Measurements from ENCODE around the gene TMEM256.
"Not testable (repeated sequence)": the region's sequence is repeated elsewhere in the genome, so short reads cannot be mapped to it uniquely, and the experiment has no call there.

Gene TMEM256

DNA sequence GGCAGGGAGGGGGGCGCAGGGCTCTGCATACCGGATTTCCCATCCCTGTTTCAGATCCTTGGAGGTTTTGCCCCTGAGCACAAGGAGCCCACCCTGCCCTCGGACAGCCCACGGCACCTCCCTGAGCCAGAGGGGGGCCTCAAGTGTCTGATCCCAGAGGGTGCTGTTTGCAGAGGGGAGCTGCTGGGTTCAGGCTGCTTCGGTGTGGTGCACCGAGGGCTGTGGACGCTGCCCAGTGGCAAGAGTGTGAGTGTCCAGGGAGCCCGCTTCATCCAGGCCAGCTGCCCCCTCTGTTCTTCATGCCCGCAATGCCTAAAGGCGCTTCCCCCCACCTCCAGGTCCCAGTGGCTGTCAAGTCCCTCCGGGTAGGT is 20.5 kb downstream of the TMEM256 start:
- no peak for DNase-seq

DNA sequence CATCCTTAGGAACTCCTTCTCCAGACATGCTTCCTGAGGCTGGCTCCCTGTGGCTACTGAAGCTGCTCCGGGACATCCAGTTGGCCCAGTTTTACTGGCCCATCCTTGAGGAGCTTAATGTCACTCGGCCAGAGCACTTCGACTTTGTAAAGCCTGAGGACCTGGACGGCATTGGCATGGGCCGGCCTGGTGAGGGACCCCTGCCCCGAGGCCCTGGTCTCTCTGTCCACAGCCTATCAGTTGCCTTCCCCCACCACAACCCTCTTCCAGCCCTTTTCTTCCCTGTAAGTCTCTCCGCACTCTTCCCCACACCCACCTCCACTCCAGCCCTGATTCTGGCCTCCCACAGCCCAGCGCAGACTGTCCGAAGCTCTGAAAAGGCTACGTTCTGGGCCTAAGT is 21.0 kb downstream of the TMEM256 start:
- no peak for DNase-seq

DNA sequence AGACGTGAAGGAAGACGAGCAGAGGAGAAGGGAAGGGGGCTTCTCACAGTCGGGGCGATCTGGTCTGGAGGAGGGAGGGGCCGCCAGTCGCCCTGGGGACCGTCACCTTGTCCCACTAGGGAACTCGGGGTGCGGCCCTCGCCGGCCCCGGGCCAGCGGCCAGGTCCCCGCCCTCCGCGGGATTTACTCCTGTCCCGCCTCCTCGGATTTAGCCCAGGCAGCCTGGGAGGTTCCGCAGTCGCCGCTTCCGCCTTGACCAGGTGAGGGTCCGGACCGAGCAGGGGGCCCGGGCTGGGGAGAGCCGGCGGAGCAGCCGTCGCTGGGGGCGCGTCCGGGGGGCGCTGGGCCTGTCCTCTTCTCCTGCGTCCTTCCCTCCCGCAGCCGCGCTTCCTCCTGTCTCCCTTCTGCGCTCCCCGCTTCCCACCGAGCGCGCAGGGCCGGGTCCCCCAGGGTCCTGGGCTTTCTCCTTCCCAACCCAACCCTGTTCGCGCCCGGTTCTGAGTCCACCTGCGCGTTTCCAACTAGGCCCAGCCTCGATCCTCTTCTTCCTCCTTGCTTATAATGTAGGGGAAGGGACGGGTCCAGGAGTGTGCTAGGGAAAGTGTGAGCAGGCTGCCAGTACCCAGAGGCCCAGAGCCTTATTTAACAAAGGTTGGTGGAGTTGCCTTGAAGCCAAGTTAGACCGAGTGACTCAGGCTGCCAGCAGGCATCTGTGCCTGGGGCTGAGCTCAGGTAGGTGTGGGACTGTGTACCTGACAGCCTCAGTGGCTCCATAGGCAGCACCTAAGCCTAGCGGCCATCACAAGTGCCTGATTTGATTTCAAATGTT is 22.8 kb downstream of the TMEM256 start, which contains the start of gene TNK1:
TSS of gene TNK1 (plus strand) at position 235 of the 829 bp plus-strand sequence. CDS start 1,838 bp downstream, outside the sequence.
- DNase-seq = no peak

- DNase-seq = no peak
Observed at GRCh38 chr17:7380321-7380720, 23.6 kb downstream of the TMEM256 start.

GRCh38 chr17:7379134-7379533 is 24.8 kb downstream of the TMEM256 start:
- DNase-seq = no peak

GRCh38 chr17:7374353-7374752 is 29.5 kb downstream of the TMEM256 start:
- DNase-seq = no peak

DNA sequence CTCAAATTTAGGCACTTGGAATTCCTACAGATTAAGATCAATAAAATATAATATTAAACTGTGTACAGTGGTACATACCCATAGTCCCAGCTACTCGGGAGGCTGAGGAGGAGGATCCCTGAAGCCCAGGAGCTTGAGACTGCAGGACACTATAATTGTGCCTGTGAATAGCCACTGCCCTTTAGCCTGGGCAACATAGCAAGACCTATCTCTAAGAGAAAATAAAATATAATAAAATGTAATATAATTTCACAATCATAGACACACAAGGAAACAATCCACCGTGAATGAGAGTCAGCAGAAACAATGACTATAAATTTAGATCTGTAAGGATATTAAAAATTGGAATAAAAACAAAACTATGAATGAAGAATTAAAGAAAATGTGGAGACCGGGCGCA is 33.0 kb downstream of the TMEM256 start:
- no peak for DNase-seq

DNA sequence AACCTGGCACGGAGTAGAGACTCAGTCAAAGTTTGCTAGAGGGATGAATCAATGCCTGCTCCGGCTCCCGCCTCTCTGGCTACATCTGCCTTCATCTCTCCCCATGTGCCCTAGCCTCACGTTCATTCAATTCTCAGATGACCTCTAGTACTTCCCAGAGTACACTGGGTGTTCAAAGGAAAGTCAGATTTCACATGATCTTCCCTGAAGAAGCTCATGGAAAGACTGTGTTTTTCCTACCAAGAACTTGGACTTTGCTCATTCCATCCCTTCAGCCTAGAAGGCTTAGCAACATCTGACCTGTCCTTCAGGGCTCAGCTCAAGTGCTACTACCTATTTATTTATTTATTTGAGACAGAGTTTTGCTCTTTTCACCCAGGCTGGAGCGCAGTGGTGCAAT is 34.1 kb downstream of the TMEM256 start:
- no peak for DNase-seq

- DNase-seq = not testable (repeated sequence)
Observed at GRCh38 chr17:7368599-7368994, 35.3 kb downstream of the TMEM256 start.

- DNase-seq = no peak
Observed at GRCh38 chr17:7367918-7368598, 35.8 kb downstream of the TMEM256 start.

- no peak for DNase-seq
Observed at GRCh38 chr17:7367083-7367482, 36.8 kb downstream of the TMEM256 start.

DNA sequence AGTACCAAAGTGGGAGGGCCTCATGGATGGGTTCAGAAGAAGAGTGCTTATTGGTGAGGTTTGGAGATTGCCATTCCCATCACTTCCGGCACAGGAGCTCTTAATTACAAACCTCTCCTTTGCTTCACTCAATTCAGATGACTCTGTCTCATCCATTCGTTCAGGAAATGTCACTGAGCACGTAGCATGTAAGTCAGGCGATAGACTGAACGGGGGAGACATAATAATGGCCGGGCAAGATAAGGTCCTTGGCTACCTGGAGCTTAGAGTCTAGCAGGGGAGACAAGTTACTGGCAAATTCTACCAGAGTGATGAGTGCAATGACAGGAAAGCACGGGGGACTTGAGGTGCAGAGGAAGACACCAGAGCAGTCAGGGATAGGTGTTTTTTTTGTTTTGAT is 37.9 kb downstream of the TMEM256 start:
- not testable (repeated sequence) for DNase-seq

DNA sequence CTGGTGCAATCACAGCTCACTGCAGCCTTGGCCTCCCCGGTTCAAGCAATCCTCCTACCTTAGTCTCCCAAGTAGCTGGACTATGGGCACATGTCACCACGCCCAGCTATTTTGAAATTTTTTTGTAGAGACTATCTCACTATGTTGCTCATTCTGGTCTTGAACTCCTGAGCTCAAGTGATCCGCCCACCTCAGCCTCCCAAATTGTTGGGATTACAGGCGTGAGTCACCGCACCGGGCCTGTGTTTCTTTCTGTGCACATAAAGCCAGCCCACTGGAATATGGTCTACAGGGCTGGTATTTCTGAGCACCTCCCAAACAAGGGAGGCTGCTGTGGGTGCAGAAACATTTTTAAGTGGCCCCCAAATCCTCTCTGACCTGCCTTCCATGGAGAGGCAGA is 40.6 kb downstream of the TMEM256 start:
- peak; percentile 35 to 42 for DNase-seq

DNA sequence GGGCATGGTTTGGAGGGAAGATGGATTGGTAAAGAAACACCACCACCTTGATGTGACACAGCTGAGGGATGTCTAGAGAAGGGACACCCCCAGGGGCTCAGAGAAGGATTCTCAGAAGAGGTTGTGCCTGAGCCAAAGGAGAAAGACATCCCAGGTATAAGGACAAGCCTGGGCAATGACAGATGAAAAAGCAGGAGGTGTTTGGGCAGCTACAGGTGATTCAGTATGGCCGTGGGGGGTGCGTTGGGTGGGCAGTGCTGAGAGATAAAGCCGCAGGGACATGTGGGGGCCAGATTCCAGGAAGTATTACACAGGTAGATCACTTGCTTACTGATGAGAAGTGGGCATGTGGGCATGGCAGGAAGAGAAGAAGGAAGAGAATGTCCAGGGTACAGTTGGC is 42.0 kb downstream of the TMEM256 start:
- DNase-seq = no peak

DNA sequence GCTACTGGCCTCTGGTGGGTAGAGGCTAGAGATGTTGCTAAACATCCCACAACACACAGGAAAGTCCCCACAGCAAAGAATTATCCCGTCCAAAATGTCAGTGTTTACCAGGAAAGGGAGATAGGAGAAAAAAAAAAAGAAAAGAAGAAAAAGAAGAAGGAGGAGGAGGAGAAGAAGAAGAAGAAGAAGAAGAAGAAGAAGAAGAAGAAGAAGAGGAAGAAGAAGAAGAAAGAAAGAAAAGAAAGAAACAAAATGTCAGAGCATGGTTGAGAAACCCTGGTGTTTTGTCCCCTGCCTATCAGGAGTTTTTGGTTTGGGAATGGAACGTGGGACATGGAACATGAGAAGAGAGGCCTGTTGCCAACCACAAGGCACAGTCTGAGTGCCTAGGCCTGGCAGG is 46.5 kb downstream of the TMEM256 start:
- DNase-seq = no peak

GRCh38 chr17:7356756-7357155 is 47.1 kb downstream of the TMEM256 start:
- DNase-seq = no peak

DNA sequence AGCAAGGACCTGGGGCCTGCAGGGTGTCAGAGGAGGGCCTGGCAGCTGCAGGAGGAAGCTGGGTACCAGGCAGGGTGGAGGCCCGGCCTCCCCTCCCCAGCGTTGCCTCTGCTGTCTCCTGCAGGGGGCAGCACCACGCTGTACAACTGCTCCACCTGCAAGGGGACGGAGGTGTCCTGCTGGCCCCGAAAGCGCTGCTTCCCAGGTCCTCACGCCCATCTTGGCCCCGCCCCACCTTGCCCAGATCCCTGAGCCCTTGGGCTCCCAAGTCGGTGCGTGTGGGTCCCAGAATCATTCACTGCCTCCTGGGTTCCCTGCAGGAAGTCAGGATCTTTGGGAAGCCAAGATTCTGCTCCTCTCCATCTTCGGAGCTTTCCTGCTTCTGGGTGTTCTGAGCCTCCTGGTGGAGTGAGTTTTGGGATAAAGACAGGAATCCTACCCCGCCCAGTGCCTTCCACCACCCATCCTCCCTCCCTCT is 47.8 kb downstream of the TMEM256 start:
- DNase-seq = peak; percentile 76 to 79

DNA sequence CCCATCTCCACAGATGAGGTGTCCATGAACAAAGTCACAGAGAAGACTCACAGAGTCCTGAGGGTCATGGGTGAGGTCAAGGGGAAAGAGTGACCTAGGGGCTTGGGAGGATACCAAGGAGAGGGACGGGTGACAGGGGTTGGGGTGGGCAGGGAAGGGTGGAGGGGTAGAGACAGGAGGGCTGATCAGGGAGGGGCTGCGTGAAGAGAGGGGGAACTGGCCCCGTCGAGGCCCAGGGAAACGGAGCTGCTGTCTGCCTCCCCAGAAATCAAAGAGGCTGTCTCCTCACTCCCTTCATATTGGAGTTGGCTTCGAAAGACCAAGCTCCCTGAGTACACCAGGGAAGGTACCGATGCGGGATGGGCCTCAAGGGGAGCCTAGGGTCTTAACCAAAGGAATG is 48.3 kb downstream of the TMEM256 start:
- no peak for DNase-seq

- DNase-seq = no peak
Observed at GRCh38 chr17:7355053-7355452, 48.8 kb downstream of the TMEM256 start, which contains the start of gene TMEM95. TSS of gene TMEM95 (plus strand) at chr17:7355156. CDS start at chr17:7355205, 49 bp downstream.

- no peak for DNase-seq
Observed at GRCh38 chr17:7354262-7354843, 49.5 kb downstream of the TMEM256 start.
